Measurements from ENCODE around the gene NTNG2.

Gene NTNG2

DNA sequence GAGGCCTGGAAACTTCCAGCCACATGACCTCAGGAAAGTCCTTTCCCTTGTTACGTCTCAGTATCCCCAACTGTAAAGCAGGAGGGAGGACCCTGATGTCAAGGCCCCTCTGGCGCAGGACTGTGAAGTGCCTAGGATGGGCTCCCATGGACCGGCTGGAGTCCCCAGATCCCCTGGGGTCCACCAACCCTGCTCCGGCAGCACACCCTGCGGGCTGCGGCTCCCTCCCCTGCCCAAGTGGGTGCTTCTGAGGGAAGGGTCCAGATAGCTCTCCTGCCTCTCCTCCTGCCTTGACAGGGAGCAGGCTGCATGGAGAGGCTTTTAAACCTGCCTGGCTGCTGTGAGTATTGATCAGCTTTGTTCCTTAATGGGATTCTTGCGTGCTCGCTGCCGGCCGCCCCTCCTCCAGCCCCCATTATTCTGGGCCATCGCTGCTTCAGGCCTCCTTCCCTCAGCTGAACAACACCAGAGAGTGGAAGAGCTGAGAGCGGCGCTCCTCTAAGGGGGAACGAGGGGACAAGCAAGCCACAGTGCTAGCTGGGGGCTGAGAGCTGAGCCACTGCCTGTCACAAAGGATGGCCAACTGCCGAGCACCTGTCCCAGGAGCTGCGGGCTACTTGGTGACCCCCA lies 25.6 kb upstream of the NTNG2 start (continued):
- no peak for TF ChIP-seq ZNF70 (CRISPR knock-in tag; IDR thresholded peaks at IDR 0.05)
- no peak for TF ChIP-seq SNAI2 (CRISPR knock-in tag; IDR thresholded peaks at IDR 0.05)
- no peak for TF ChIP-seq ZFP3 (CRISPR knock-in tag; IDR thresholded peaks at IDR 0.05)
- no peak for TF ChIP-seq OSR1 (CRISPR knock-in tag; IDR thresholded peaks at IDR 0.05)
- TF ChIP-seq ARNTL (CRISPR knock-in tag; IDR thresholded peaks at IDR 0.05; ENCODE audit: borderline replicate concordance, low read depth): no peak

DNA sequence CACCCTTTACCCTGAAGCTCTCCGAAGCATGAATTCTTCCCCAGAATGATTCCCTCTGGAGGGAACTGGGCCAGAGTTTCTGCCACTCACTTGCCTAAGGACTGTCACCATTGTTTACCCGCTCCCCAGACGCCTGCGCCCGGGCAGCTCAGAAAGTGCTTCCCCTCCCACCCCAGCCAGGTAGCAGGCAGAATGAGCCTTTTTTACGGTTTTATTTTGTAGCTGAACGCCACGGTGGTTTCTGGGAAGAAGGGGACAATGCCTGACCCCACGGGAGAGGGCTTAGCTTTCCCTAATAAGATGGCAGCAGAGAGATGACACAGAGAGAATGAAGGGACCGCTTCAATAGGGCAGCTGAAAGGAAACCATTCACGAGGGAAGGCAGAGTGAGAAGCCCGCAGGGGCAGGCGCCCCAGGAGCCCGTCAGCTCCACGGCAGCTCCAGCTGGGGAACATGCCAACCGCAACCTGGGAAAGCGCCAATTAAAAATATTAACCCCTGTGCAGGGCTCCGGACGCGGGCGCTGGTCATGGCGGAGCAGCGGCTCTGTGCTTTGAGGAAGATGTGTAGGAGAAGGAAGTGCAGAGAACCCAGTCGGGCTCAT lies 20.4 kb upstream of the NTNG2 start:
- ATAC-seq: no peak
- TF ChIP-seq ZNF565 (CRISPR knock-in tag; conservative IDR thresholded peaks at IDR 0.05; ENCODE audit: low read depth): no peak
- TF ChIP-seq RARB (CRISPR knock-in tag; IDR thresholded peaks at IDR 0.05): no peak
- TF ChIP-seq ZC3H10 (CRISPR knock-in tag; IDR thresholded peaks at IDR 0.05): no peak
- TF ChIP-seq, protein P1, sequence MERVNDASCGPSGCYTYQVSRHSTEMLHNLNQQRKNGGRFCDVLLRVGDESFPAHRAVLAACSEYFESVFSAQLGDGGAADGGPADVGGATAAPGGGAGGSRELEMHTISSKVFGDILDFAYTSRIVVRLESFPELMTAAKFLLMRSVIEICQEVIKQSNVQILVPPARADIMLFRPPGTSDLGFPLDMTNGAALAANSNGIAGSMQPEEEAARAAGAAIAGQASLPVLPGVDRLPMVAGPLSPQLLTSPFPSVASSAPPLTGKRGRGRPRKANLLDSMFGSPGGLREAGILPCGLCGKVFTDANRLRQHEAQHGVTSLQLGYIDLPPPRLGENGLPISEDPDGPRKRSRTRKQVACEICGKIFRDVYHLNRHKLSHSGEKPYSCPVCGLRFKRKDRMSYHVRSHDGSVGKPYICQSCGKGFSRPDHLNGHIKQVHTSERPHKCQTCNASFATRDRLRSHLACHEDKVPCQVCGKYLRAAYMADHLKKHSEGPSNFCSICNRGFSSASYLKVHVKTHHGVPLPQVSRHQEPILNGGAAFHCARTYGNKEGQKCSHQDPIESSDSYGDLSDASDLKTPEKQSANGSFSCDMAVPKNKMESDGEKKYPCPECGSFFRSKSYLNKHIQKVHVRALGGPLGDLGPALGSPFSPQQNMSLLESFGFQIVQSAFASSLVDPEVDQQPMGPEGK (CRISPR knock-in tag; IDR thresholded peaks at IDR 0.05; ENCODE audit: borderline replicate concordance): no peak
- no peak for TF ChIP-seq ESRRG (CRISPR knock-in tag; IDR thresholded peaks at IDR 0.05)

DNA sequence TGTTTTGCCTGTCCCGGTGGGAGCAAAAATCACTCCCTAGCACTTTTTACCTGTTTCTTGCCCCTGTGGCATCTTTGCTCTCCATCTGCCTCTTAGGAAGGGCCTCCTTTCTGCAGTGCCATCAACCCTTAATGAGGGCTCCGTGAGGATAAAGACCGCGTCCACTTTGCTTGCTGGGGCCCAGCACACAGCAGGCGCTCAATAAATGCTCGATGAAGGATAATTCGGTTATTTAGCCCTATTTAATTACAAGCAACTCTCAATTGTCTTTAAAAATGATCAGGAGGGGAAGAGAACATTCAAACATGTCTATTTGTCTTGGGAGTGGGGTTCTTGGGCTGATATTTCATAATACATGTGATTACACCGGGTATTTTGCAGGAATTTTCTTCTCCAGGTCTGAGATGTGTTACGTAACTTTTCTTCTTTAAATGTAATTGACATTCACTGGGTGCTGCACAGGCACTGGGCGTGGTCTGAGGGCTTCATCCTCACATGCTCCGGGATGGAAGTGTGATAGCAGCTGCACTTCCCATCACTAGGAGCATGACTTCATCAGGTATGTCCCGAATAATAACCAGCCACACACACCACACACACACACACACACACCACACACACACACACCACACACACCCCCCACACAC lies 19.8 kb upstream of the NTNG2 start:
- ATAC-seq: no peak
- TF ChIP-seq, protein P2, sequence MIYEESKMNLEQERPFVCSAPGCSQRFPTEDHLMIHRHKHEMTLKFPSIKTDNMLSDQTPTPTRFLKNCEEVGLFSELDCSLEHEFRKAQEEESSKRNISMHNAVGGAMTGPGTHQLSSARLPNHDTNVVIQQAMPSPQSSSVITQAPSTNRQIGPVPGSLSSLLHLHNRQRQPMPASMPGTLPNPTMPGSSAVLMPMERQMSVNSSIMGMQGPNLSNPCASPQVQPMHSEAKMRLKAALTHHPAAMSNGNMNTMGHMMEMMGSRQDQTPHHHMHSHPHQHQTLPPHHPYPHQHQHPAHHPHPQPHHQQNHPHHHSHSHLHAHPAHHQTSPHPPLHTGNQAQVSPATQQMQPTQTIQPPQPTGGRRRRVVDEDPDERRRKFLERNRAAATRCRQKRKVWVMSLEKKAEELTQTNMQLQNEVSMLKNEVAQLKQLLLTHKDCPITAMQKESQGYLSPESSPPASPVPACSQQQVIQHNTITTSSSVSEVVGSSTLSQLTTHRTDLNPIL (CRISPR knock-in tag; IDR thresholded peaks at IDR 0.05; ENCODE audit: low read depth): no peak
- TF ChIP-seq ARNTL (CRISPR knock-in tag; IDR thresholded peaks at IDR 0.05; ENCODE audit: borderline replicate concordance, low read depth) (no peak), BACH2 (CRISPR knock-in tag; IDR thresholded peaks at IDR 0.05; ENCODE audit: borderline replicate concordance) (no peak), ZNF70 (CRISPR knock-in tag; IDR thresholded peaks at IDR 0.05) (no peak), OSR1 (CRISPR knock-in tag; IDR thresholded peaks at IDR 0.05) (no peak), PPARA (CRISPR knock-in tag; IDR thresholded peaks at IDR 0.05; ENCODE audit: borderline replicate concordance) (no peak), TCF4 (CRISPR knock-in tag; IDR thresholded peaks at IDR 0.05; ENCODE audit: borderline replicate concordance) (no peak), ZFP30 (CRISPR knock-in tag; IDR thresholded peaks at IDR 0.05) (no peak)
- TF ChIP-seq, protein P1 (CRISPR knock-in tag; IDR thresholded peaks at IDR 0.05; ENCODE audit: borderline replicate concordance): no peak
- TF ChIP-seq, protein P3, sequence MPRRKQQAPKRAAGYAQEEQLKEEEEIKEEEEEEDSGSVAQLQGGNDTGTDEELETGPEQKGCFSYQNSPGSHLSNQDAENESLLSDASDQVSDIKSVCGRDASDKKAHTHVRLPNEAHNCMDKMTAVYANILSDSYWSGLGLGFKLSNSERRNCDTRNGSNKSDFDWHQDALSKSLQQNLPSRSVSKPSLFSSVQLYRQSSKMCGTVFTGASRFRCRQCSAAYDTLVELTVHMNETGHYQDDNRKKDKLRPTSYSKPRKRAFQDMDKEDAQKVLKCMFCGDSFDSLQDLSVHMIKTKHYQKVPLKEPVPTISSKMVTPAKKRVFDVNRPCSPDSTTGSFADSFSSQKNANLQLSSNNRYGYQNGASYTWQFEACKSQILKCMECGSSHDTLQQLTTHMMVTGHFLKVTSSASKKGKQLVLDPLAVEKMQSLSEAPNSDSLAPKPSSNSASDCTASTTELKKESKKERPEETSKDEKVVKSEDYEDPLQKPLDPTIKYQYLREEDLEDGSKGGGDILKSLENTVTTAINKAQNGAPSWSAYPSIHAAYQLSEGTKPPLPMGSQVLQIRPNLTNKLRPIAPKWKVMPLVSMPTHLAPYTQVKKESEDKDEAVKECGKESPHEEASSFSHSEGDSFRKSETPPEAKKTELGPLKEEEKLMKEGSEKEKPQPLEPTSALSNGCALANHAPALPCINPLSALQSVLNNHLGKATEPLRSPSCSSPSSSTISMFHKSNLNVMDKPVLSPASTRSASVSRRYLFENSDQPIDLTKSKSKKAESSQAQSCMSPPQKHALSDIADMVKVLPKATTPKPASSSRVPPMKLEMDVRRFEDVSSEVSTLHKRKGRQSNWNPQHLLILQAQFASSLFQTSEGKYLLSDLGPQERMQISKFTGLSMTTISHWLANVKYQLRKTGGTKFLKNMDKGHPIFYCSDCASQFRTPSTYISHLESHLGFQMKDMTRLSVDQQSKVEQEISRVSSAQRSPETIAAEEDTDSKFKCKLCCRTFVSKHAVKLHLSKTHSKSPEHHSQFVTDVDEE (CRISPR knock-in tag; IDR thresholded peaks at IDR 0.05): no peak

DNA sequence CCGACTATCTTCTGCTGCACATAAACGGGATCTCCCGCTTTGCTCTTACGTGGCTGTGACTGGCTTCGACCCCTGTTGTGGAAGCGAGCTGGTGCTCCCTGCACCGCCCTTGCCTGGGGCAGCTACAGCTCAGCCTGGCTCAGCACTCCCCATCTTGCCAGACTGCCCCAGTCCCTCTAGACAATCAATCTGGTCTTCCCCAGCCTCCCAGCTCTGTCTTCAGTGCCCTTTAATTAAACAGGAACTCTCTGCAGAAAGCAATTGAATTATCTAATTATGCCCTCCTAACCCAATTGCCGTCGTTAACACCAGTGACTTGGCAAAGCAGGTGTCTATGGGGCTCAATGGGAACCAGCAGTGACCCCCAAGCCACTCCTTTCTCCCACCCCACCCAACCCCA lies 18.9 kb upstream of the NTNG2 start:
- 0 out of 3 replicates have a peak, but pooled peaks have one; percentile 35 for ATAC-seq
- TF ChIP-seq ARNTL (CRISPR knock-in tag; IDR thresholded peaks at IDR 0.05; ENCODE audit: borderline replicate concordance, low read depth) (no peak), ZNF565 (CRISPR knock-in tag; conservative IDR thresholded peaks at IDR 0.05; ENCODE audit: low read depth) (no peak), PPARA (CRISPR knock-in tag; IDR thresholded peaks at IDR 0.05; ENCODE audit: borderline replicate concordance) (no peak), TOX (CRISPR knock-in tag; IDR thresholded peaks at IDR 0.05; ENCODE audit: borderline replicate concordance) (no peak), CSDC2 (CRISPR knock-in tag; IDR thresholded peaks at IDR 0.05) (no peak), SNAI2 (CRISPR knock-in tag; IDR thresholded peaks at IDR 0.05) (no peak), OSR1 (CRISPR knock-in tag; IDR thresholded peaks at IDR 0.05) (no peak), TCF4 (CRISPR knock-in tag; IDR thresholded peaks at IDR 0.05; ENCODE audit: borderline replicate concordance) (no peak), GLIS3 (CRISPR knock-in tag; IDR thresholded peaks at IDR 0.05) (no peak), ZNF70 (CRISPR knock-in tag; IDR thresholded peaks at IDR 0.05) (no peak)
- TF ChIP-seq, protein P1 (CRISPR knock-in tag; IDR thresholded peaks at IDR 0.05; ENCODE audit: borderline replicate concordance): no peak
- TF ChIP-seq, protein P4, sequence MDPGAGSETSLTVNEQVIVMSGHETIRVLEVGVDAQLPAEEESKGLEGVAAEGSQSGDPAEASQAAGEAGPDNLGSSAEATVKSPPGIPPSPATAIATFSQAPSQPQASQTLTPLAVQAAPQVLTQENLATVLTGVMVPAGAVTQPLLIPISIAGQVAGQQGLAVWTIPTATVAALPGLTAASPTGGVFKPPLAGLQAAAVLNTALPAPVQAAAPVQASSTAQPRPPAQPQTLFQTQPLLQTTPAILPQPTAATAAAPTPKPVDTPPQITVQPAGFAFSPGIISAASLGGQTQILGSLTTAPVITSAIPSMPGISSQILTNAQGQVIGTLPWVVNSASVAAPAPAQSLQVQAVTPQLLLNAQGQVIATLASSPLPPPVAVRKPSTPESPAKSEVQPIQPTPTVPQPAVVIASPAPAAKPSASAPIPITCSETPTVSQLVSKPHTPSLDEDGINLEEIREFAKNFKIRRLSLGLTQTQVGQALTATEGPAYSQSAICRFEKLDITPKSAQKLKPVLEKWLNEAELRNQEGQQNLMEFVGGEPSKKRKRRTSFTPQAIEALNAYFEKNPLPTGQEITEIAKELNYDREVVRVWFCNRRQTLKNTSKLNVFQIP (CRISPR knock-in tag; IDR thresholded peaks at IDR 0.05; ENCODE audit: borderline replicate concordance, low read depth): no peak
